HepG2 (cell line): Measurements from ENCODE around the gene FGF18. TPM values are rescaled to one million over a fixed set of nuclear protein-coding genes. Genes with fewer than 3 reads are reported as not detected.

Experiments used
- ATAC-seq: fragments of 200-7000 bp; cut with Tn5 transposase; 3 replicates; pipeline ENCODE4 v1.9.1; 2020; ENCODE audit warnings: mild to moderate bottlenecking, moderate library complexity
- BruUV-seq: library from RNA; stranded (reverse); fragments of 400-500 nt; replicated peaks from 2 replicates; lab custom pipeline; 2021; lab: Mats Ljungman, UMichigan
- CTCF ChIA-PET: fragments of 300-600 bp; formaldehyde crosslinking; extraction: SDS; loops from one replicate; lab custom pipeline; 2021; ENCODE audit warnings: low total read pairs, inconsistent platforms, low intra/inter-chr PET ratio; lab: Yijun Ruan, JAX
- POLR2A ChIA-PET: fragments of 350-600 bp; sonication (Branson Sonifier 250); formaldehyde crosslinking; loops from one replicate; lab custom pipeline; 2020; ENCODE audit warnings: antibody characterized with exemption, inconsistent platforms; lab: Yijun Ruan, JAX
- DNase-seq: peaks from one replicate; pipeline ENCODE4 v3.0.0-alpha.2; 2015; ENCODE audit warnings: low spot score
- FAIRE-seq: peaks from 3 replicates; lab custom pipeline; 2011; peaks lifted over from hg19 to GRCh38; lab: Jason Lieb, UNC
- H2AFZ ChIP-seq: one replicate; pipeline ENCODE4 v1.6.1; 2011; ENCODE audit warnings: low read length, inconsistent platforms
- H3K27ac ChIP-seq: fragments of 300-600 bp; 3 replicates; pipeline ENCODE4 v1.8.0; 2011; ENCODE audit warnings: mixed run types, mild to moderate bottlenecking, mixed read lengths, low read length, inconsistent platforms; ENCODE audit not compliant: insufficient read depth; ENCODE audit errors: extremely low read length
- H3K27me3 ChIP-seq, 2 experiments: fragments of 200-600 bp in 1 of 2; 2 replicates in 1 of 2; 3 replicates in 1 of 2; pipeline versions ENCODE4 v1.6.0 to v1.8.0; 2011; ENCODE audit warnings: low read length in 2 of 2, mild to moderate bottlenecking in 2 of 2, moderate library complexity in 2 of 2, inconsistent platforms in 1 of 2; ENCODE audit not compliant: insufficient read depth in 2 of 2, control insufficient read depth in 1 of 2
- H3K36me3 ChIP-seq, 2 experiments: fragments of 200-600 bp in 1 of 2; replicated peaks in 1 of 2; 2 replicates in 1 of 2; 3 replicates in 1 of 2; pipeline versions ENCODE4 v1.5.1 to v1.8.0; 2011; ENCODE audit warnings: low read length in 2 of 2, inconsistent platforms in 1 of 2; ENCODE audit not compliant: insufficient read depth in 2 of 2, control insufficient read depth in 1 of 2
- H3K4me1 ChIP-seq: 2 replicates; pipeline ENCODE4 v1.5.1; 2012; ENCODE audit warnings: low read length, inconsistent platforms; ENCODE audit not compliant: insufficient read depth
- H3K4me2 ChIP-seq: 2 replicates; pipeline ENCODE4 v1.6.0; 2011; ENCODE audit warnings: low read depth, low read length, inconsistent platforms
- H3K4me3 ChIP-seq, 3 experiments: fragments of 200-600 bp in 1 of 3; sonication (generic), shearing (Covaris generic) in 1 of 3; replicated peaks in 1 of 3; 2 replicates each; pipeline ENCODE4 v1.5.1; 2011 to 2016; ENCODE audit warnings: low read length in 3 of 3, inconsistent platforms in 2 of 3, low read depth in 2 of 3, mild to moderate bottlenecking in 2 of 3, control low read depth in 1 of 3, mixed read lengths in 1 of 3; ENCODE audit not compliant: insufficient read depth in 1 of 3
- H3K79me2 ChIP-seq: one replicate; pipeline ENCODE4 v1.6.1; 2011; ENCODE audit warnings: low read length, inconsistent platforms; ENCODE audit not compliant: insufficient read depth
- H3K9ac ChIP-seq: 2 replicates; pipeline ENCODE4 v1.6.0; 2011; ENCODE audit warnings: mild to moderate bottlenecking, low read depth, low read length, inconsistent platforms; ENCODE audit not compliant: insufficient read depth
- H3K9me3 ChIP-seq: 2 replicates; pipeline ENCODE4 v1.5.1; 2012; ENCODE audit warnings: mild to moderate bottlenecking, low read length
- H4K20me1 ChIP-seq: 2 replicates; pipeline ENCODE4 v1.6.0; 2011; ENCODE audit warnings: inconsistent platforms, mild to moderate bottlenecking, low read length, moderate library complexity; ENCODE audit not compliant: insufficient read depth
- DRAP1 ChIP-seq: IDR thresholded peaks from 2 replicates; pipeline ENCODE4 v1.6.1; 2016; ENCODE audit warnings: missing genetic modification reagents, missing compliant biosample characterization
- FOXP4 ChIP-seq: sonication (generic); formaldehyde crosslinking; IDR thresholded peaks from 2 replicates; pipeline ENCODE4 v1.4.0; 2020; ENCODE audit warnings: missing genetic modification reagents
- POGZ ChIP-seq: sonication (generic); formaldehyde crosslinking; IDR thresholded peaks from 2 replicates; pipeline ENCODE4 v1.4.0; 2020; ENCODE audit warnings: mild to moderate bottlenecking, missing genetic modification reagents
- TAF15 ChIP-seq: fragments of 200-400 bp; formaldehyde crosslinking; IDR thresholded peaks from one replicate; pipeline ENCODE4 v1.6.1; 2018; ENCODE audit warnings: mild to moderate bottlenecking, low read depth, low read length; ENCODE audit not compliant: poor library complexity, severe bottlenecking
- XRCC5 ChIP-seq: fragments of 200-400 bp; formaldehyde crosslinking; optimal IDR thresholded peaks from 2 replicates; pipeline ENCODE3; 2017; ENCODE audit warnings: mild to moderate bottlenecking, low read length
- ZBTB43 ChIP-seq: sonication (generic); formaldehyde crosslinking; conservative IDR thresholded peaks from 2 replicates; pipeline ENCODE4 v1.4.0; 2020; ENCODE audit warnings: missing genetic modification reagents
- ZFY ChIP-seq: sonication (generic); formaldehyde crosslinking; IDR thresholded peaks from 2 replicates; pipeline ENCODE4 v1.4.0; 2020; ENCODE audit warnings: missing genetic modification reagents
- ZHX2 ChIP-seq, 2 experiments: sonication (generic) in 1 of 2; formaldehyde crosslinking in 1 of 2; IDR thresholded peaks; 2 replicates each; pipeline versions ENCODE4 v1.6.1 to v1.9.0; 2014 to 2022; ENCODE audit warnings: antibody characterized with exemption in 1 of 2, borderline replicate concordance in 1 of 2, inconsistent platforms in 1 of 2, low read depth in 1 of 2, missing genetic modification reagents in 1 of 2
- ZMYM2 ChIP-seq: sonication (generic); formaldehyde crosslinking; IDR thresholded peaks from 2 replicates; pipeline ENCODE4 v1.8.0; 2022; ENCODE audit warnings: mild to moderate bottlenecking, missing genetic modification reagents
- ZNF367 ChIP-seq: sonication (generic); formaldehyde crosslinking; IDR thresholded peaks from 2 replicates; pipeline ENCODE4 v1.4.0; 2020; ENCODE audit warnings: missing genetic modification reagents, borderline replicate concordance
- ZNF709 ChIP-seq: sonication (generic); formaldehyde crosslinking; IDR thresholded peaks from 2 replicates; pipeline ENCODE4 v1.5.0; 2020; ENCODE audit warnings: mild to moderate bottlenecking, missing genetic modification reagents
- WGBS: methylation state at CpG from one replicate; pipeline ENCODE4 v1.1.6; 2017; ENCODE audit warnings: low lambda C conversion rate; 5-methylcytosine and 5-hydroxymethylcytosine counted together
- in situ Hi-C: cut with HindIII; loops from 2 replicates; pipeline ENCODE4 v1.10.0; 2017; ENCODE audit warnings: low pct_unique_long_range_greater_than_20kb; ENCODE audit not compliant: extremely low pct_ligation_motif_present
- intact Hi-C: fragments of 100-400 bp; cut with micrococcal nuclease; formaldehyde crosslinking; loops from one replicate; pipeline ENCODE4 v1.10.0; 2022; ENCODE audit not compliant: unreplicated experiment
- polyA plus RNA-seq, 8 experiments: library from polyadenylated mRNA; depleted of rRNA in 3 of 8; stranded (reverse) in 7 of 8; unstranded in 1 of 8; fragments of >200 nt; fragmentation: Illumina TruSeq in 4 of 8; extraction: Trizol in 4 of 8; gene quantifications; 2 replicates each; pipeline versions ENCODE4 v1.2.1 to v1.2.3, GENCODE V29; 2011 to 2016; ENCODE audit warnings: low read depth in 4 of 8, missing spikeins in 1 of 8, mixed read lengths in 1 of 8; ENCODE audit not compliant: insufficient read depth in 1 of 8
- total RNA-seq, 5 experiments: library from RNA; depleted of rRNA; stranded (reverse); fragments of >200 nt; fragmentation: Illumina TruSeq; extraction: Trizol; gene quantifications; 2 replicates each; pipeline ENCODE4 v1.2.3, GENCODE V29; 2016; ENCODE audit warnings: low read depth in 1 of 5

Gene FGF18
- total and polyA plus RNA-seq, 2 of the 13 experiments (the other 11 are each of a cell fraction or from before 2014, with no cell fraction given), result not detected

GRCh38 chr5:171480239-171480638 is 60.8 kb downstream of the FGF18 start (continued):
- no peak for TF ChIP-seq ZHX2 (IDR thresholded peaks at IDR 0.05; ENCODE audit: low read depth)
- no peak for TF ChIP-seq ZHX2 (CRISPR knock-in tag; IDR thresholded peaks at IDR 0.05; ENCODE audit: borderline replicate concordance)
- TF ChIP-seq TAF15, result no peak

- no peaks in the 10 kb centered on the region for H3K36me3 ChIP-seq
- H4K20me1 ChIP-seq, result no peaks in the 10 kb centered on the region
- H3K9me3 ChIP-seq, result no peaks in the 10 kb centered on the region
- no TSS peak for BruUV-seq
- CTCF ChIA-PET, result no interaction called here
- 4% methylated on average over 9 of the region's 10 CpGs for WGBS
- no peak overlapping the region for H3K4me3 ChIP-seq
- no peaks in the 10 kb centered on the region for H3K79me2 ChIP-seq
- H3K27ac ChIP-seq, result no peak overlapping the region
- H3K4me1 ChIP-seq, result no peaks in the 10 kb centered on the region
- peaks cover 6 to 13% of the 10 kb centered on the region in 2 experiments; a peak in 2 of 5 replicates for H3K27me3 ChIP-seq
- no peak for DNase-seq
- ATAC-seq, result no peak
- POLR2A ChIA-PET, result no interaction called here
- in situ Hi-C loops, result no loop called here
- FAIRE-seq, result no peak
- intact Hi-C loops, result no loop called here
- H3K4me2 ChIP-seq, result no peak overlapping the region
- no peak overlapping the region for H3K9ac ChIP-seq
- H2AFZ ChIP-seq, result no peak overlapping the region
- TF ChIP-seq FOXP4 (CRISPR knock-in tag), result no peak
- TF ChIP-seq ZFY (CRISPR knock-in tag), result no peak
- no peak for TF ChIP-seq ZMYM2 (CRISPR knock-in tag)
- TF ChIP-seq ZNF367, result no peak
- no peak for TF ChIP-seq POGZ
- TF ChIP-seq DRAP1 (CRISPR knock-in tag), result no peak
- no peak for TF ChIP-seq ZNF709
- TF ChIP-seq XRCC5, result no peak
- TF ChIP-seq ZBTB43 (CRISPR knock-in tag), result no peak
Measured at GRCh38 chr5:171481571-171482433, 62.4 kb downstream of the FGF18 start.
